CD4-positive, alpha-beta T cell treated with Interleukin-12 subunit alpha and Interleukin-12 subunit beta, for 1 hour (primary cell): ENCODE measurements around the gene KRT38.

Experiments
- DNase-seq: peaks from one replicate; pipeline ENCODE4 v3.0.0-alpha.2; 2020

Gene KRT38

DNA sequence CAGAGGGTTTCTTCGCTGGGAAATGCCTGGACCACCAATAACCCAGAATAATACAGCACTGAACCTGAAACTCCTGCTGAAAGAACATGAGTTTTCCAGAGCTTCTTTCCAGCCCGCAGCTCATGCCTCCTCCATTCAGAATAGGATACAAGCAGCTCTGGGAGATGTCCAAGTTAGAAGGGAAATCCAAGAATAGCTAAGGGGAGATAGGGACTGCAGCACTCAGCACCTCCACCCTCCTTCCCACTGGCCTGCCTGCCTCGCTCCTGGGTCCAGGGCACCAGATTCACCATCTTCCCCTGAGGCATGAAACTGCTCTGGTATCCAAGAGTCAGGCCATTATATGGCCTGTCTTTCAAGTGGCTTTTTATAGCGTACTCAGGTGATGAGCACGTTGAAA is 47.5 kb downstream of the KRT38 start:
- DNase-seq = no peak

DNA sequence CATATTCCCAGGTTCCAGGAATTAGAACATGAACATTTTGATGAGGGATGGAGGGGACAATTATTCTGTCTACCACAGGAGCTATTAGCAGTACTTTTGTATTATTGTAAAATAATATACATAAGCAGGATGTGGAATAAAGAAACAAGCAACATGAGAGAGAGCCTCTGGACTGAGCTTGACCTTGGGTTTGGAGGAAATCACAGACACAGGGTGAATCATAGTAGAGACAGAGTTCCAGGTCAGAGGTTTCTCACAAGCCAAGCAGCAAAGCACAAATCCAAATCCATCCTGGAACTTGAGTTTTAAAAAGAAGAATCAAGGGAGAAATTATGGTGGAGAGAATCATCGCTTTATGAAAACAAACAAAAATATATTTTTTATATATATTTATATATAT is 48.5 kb downstream of the KRT38 start:
- DNase-seq = no peak

DNA sequence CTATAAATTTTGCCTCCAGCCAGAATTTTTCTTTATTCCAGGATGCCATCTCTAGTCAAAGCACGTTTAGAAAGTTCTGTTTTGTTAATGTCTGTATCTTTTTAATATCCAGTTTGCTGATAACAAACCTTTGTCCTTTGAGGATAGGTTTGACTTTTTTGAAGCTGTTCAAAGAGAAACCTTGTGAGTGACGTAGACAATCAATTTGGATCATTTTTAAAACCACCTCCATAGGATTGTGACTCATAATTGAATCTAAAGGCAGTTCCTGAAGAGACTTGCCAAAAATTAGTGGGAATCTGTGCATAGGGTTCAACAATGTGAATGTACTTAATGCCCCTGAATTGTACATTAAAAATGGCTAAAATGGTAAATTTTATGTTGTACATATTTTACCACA is 49.2 kb downstream of the KRT38 start:
- DNase-seq = no peak

DNA sequence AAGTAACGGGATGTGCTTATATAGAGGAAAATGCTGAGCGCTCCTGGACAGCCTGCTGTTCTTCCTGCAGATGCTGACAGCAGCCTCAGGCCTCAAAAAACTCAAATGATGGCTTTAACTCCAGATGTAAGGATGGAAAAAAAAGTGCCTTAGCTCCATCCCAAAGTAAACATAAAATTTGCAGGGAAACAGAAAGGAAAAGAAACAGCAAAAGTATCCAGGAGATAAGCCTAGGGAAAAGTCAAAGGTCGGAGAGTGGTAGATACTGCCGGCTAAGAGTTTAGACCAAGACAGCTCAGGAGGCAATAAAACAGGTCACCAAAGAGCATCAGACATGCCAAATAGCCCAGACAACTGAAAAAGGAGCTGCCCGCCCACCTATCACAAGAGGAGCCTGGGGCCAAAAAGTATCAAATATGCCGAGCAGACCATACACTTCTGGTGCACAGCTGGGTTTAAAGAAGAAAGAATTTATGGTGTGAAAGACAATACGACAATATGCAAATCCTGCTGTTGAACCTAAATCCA is 50.3 kb downstream of the KRT38 start:
- no peak for DNase-seq

DNA sequence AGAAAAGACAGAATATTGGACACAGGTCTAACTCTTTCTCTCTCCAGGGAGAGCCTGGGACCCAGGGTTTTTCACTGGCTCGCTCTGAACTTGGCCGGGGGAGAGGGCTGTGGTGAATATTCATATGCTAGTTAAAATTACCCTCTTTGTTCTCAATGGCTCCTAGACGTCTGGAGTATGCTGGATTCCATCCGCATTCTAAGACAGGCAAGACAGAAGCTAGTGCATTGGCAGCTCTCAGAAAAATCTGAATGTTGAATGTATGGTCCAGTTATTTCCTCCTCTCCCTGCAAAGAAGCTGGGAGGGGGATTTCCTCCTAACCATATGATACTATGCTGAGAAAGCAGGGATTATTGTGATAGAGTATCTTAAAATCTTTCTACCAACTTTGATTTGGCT is 53.1 kb downstream of the KRT38 start:
- DNase-seq = no peak

DNA sequence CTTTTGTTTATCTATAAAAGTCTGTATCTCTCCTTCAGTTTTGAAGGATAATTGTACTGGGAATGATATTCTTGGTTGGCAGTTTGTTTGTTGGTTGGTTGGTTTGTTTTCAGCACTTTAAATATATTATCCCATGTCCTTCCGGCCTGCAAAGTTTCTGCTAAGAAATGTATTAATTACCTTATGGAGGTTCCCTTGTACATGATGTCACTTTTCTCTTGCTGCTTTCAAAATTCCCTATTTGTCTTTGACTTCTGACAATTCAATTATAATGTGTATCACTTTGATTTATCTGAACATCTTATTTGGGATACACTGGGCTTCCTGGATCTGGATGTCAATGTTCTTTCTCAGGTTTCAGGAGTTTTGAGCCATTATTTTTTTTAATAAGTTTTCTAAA is 54.6 kb downstream of the KRT38 start:
- no peak for DNase-seq
